ENCODE measurements around the gene SGO1. TPM values are rescaled to one million over a fixed set of nuclear protein-coding genes. Genes with fewer than 3 reads are reported as not detected.

SGO1 gene
- total and polyA plus RNA-seq, 10 donors, result 1.9 to 5.7 (median 3.1) TPM

DNA sequence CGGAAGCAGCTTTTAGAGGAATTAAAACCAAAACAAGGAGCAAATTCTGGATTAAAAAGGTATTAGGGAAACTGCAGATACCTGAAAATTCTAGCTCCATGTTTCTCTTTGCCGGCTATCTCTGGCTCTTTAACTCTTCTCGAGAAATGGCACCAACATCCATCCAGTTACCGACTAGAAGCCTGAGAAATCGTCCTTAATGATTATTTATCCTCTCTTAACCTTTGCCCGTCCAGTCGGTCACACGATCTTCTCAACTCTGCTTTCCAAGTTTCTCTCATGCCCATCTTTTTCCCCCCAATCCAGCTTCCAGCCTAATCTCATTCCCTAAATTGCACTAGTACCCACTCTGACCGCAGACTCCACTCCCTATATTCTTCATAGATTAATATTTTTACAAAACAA lies 596 bp upstream of the SGO1 start:
- Histone ChIP-seq H3K4me3 (peak overlapping the region; percentile 68 to 97 (median 82)), H3K36me3 (peaks cover 0 to 7% (median 0%) of the 10 kb centered on the region in 6 donors), H3K27me3 (replicated peaks in 1 of 7) (no peaks in the 10 kb centered on the region), H3K4me1 (peaks cover 11 to 34% (median 23%) of the 10 kb centered on the region in 6 donors), H3K27ac (peak overlapping the region; percentile 90 to 97 (median 95)), H3K9me3 (no peaks in the 10 kb centered on the region)
- WGBS, 5 donors, result 1 to 4% (median 3%) methylated on average over 9 of the region's 9 CpGs
- DNase-seq, result no peak
- intact Hi-C loops (cut with DNase I; ENCODE audit: low total_unique reads), result loop anchor here (5.0 kb wide), 2 partner anchors 144 to 244 kb away; partner anchors contain the start of gene KAT2B
- TF ChIP-seq POLR2A (IDR thresholded peaks at IDR 0.05) (no peak), POLR2AphosphoS5 (IDR thresholded peaks at IDR 0.05) (no peak)
- TF ChIP-seq, protein P1, sequence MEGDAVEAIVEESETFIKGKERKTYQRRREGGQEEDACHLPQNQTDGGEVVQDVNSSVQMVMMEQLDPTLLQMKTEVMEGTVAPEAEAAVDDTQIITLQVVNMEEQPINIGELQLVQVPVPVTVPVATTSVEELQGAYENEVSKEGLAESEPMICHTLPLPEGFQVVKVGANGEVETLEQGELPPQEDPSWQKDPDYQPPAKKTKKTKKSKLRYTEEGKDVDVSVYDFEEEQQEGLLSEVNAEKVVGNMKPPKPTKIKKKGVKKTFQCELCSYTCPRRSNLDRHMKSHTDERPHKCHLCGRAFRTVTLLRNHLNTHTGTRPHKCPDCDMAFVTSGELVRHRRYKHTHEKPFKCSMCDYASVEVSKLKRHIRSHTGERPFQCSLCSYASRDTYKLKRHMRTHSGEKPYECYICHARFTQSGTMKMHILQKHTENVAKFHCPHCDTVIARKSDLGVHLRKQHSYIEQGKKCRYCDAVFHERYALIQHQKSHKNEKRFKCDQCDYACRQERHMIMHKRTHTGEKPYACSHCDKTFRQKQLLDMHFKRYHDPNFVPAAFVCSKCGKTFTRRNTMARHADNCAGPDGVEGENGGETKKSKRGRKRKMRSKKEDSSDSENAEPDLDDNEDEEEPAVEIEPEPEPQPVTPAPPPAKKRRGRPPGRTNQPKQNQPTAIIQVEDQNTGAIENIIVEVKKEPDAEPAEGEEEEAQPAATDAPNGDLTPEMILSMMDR (IDR thresholded peaks at IDR 0.05 in 8 of 11, conservative IDR thresholded peaks at IDR 0.05 in 3 of 11), result no peak

DNA sequence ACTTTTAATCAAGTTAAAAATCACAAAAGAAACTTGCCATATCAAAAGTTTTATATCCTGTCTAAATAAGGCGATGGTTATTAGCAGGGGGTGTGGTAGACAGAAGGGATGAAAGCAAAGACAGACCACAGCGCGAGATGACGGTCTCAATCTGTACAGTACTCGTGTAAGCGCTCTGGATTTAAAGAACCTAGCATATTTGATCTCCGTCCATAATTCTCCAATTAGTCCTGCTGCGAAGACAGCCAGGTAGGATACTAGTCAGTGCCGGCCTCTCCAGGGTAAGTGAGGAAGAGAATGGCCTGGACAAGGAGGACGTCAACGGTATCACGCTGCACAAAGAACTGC lies 701 bp downstream of the SGO1 start:
- H3K27ac ChIP-seq, result peak overlapping the region in 7 of 8 donors; percentile 90 to 97 (median 95)
- 1 to 4% (median 3%) methylated on average over 12 of the region's 12 CpGs for WGBS, 5 donors
- TF ChIP-seq, protein P1 (IDR thresholded peaks at IDR 0.05 in 8 of 11, conservative IDR thresholded peaks at IDR 0.05 in 3 of 11), result no peak
- TF ChIP-seq POLR2A (IDR thresholded peaks at IDR 0.05), result no peak
- no peak for TF ChIP-seq POLR2AphosphoS5 (IDR thresholded peaks at IDR 0.05)
- no peak for DNase-seq
- peak overlapping the region; percentile 68 to 97 (median 82) for H3K4me3 ChIP-seq
- intact Hi-C loops (cut with DNase I; ENCODE audit: low total_unique reads), result loop anchor here (5.0 kb wide), 2 partner anchors 143 to 243 kb away; partner anchors contain the start of gene KAT2B
- H3K9me3 ChIP-seq, result no peaks in the 10 kb centered on the region
- no peaks in the 10 kb centered on the region for H3K27me3 ChIP-seq (replicated peaks in 1 of 7)
- peaks cover 0 to 16% (median 0%) of the 10 kb centered on the region in 6 donors for H3K36me3 ChIP-seq
- H3K4me1 ChIP-seq, result peaks cover 11 to 34% (median 23%) of the 10 kb centered on the region in 6 donors

DNA sequence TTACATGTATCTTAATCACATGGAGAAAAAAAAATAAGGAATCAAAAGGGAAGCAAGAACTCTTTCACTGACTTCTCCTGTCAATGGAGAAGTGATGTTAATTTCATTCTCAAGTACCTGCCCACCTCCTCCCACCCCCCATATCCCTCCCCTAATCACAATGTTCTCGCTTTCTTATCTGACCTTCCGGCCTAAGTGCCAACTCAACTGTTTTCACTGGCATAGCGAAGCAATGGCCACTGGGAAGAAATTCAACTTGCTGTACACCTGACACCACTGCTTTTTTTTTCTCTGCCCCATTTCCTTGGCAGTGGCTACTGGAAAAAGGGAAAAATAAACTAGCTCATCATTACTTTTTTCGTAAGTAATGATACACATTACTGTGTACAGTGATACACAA lies 3.8 kb downstream of the SGO1 start:
- Histone ChIP-seq H3K9me3 (no peaks in the 10 kb centered on the region), H3K4me1 (peaks cover 7 to 25% (median 19%) of the 10 kb centered on the region in 6 donors), H3K27me3 (replicated peaks in 1 of 7) (no peaks in the 10 kb centered on the region), H3K36me3 (peaks cover 0 to 38% (median 0%) of the 10 kb centered on the region in 6 donors), H3K4me3 (no peak overlapping the region), H3K27ac (no peak overlapping the region)
- TF ChIP-seq POLR2A (IDR thresholded peaks at IDR 0.05) (no peak), POLR2AphosphoS5 (IDR thresholded peaks at IDR 0.05) (no peak)
- TF ChIP-seq, protein P1 (IDR thresholded peaks at IDR 0.05 in 8 of 11, conservative IDR thresholded peaks at IDR 0.05 in 3 of 11), result no peak
- 93 to 97% (median 96%) methylated on average over 4 of the region's 4 CpGs for WGBS, 5 donors
- intact Hi-C loops (cut with DNase I; ENCODE audit: low total_unique reads), result no loop called here
- DNase-seq, result no peak

DNA sequence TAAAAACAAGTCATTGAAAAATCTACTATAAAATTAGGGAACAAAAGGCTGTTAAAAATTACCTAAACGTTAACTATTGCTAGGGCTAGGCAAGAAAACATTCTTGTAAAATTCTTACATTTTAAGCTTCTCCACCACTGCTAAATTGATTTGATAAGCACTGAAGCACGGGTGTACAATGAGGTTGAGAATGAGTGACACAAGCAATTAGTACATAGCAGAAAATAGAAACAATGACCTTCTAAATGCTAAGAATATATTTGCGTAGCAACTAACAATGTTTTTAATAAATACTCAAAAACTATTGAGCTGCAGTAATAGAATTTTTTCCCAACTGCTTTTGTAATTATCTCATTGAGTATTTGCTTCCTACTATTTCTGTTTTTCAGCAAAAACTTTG lies 4.7 kb downstream of the SGO1 start:
- 88 to 92% (median 91%) methylated on average over 3 of the region's 3 CpGs for WGBS, 5 donors
- DNase-seq, result no peak
- no peaks in the 10 kb centered on the region for H3K9me3 ChIP-seq
- intact Hi-C loops (cut with DNase I; ENCODE audit: low total_unique reads), result no loop called here
- H3K4me1 ChIP-seq, result peaks cover 6 to 19% (median 12%) of the 10 kb centered on the region in 6 donors
- peaks cover 0 to 38% (median 0%) of the 10 kb centered on the region in 6 donors for H3K36me3 ChIP-seq
- no peak overlapping the region for H3K4me3 ChIP-seq
- H3K27me3 ChIP-seq (replicated peaks in 1 of 7), result no peaks in the 10 kb centered on the region
- TF ChIP-seq POLR2AphosphoS5 (IDR thresholded peaks at IDR 0.05) (no peak), POLR2A (IDR thresholded peaks at IDR 0.05) (no peak)
- TF ChIP-seq, protein P1 (IDR thresholded peaks at IDR 0.05 in 8 of 11, conservative IDR thresholded peaks at IDR 0.05 in 3 of 11), result no peak
- H3K27ac ChIP-seq, result no peak overlapping the region
